Common myeloid progenitor, CD34-positive (primary cell): ENCODE data around the gene CYBA.

Experiments
- CTCF ChIA-PET: fragments of 350-600 bp; sonication (Branson Sonifier 250); formaldehyde crosslinking; loops from one replicate; lab custom pipeline; 2021; ENCODE audit warnings: antibody characterized with exemption; lab: Charles Lee
- POLR2A ChIA-PET: fragments of 350-600 bp; sonication (Branson Sonifier 250); formaldehyde crosslinking; loops from one replicate; lab custom pipeline; 2021; ENCODE audit warnings: antibody characterized with exemption; lab: Charles Lee
- DNase-seq, 3 donors: peaks; one replicate each; pipeline versions ENCODE4 v3.0.0 to v3.0.0-alpha.2; 2013
- H3K27ac ChIP-seq, 2 experiments: 1 replicate in 1 of 2; 2 replicates in 1 of 2; pipeline ENCODE4 v1.7.0; 2013; ENCODE audit warnings: inconsistent platforms in 2 of 2, low read length in 2 of 2, mild to moderate bottlenecking in 2 of 2, low read depth in 1 of 2, moderate library complexity in 1 of 2; ENCODE audit not compliant: severe bottlenecking in 2 of 2, insufficient read depth in 1 of 2, poor library complexity in 1 of 2
- H3K27me3 ChIP-seq, 5 experiments: replicated peaks in 2 of 5; 1 replicate in 3 of 5; 2 replicates in 2 of 5; pipeline versions ENCODE4 v1.6.1 to v1.7.0; 2013; ENCODE audit warnings: low read length in 4 of 5, mild to moderate bottlenecking in 2 of 5, moderate library complexity in 2 of 5, inconsistent platforms in 1 of 5; ENCODE audit not compliant: insufficient read depth in 5 of 5, control insufficient read depth in 4 of 5
- H3K36me3 ChIP-seq, 4 experiments: 1 replicate in 2 of 4; 2 replicates in 2 of 4; pipeline versions ENCODE4 v1.6.1 to v1.7.0; 2013; ENCODE audit warnings: low read length in 3 of 4, control low read depth in 1 of 4, mild to moderate bottlenecking in 1 of 4; ENCODE audit not compliant: control insufficient read depth in 4 of 4, insufficient read depth in 4 of 4
- H3K4me1 ChIP-seq, 4 experiments: 1 replicate in 3 of 4; 2 replicates in 1 of 4; pipeline versions ENCODE4 v1.6.1 to v1.7.1; 2013; ENCODE audit warnings: low read length in 3 of 4, mild to moderate bottlenecking in 3 of 4, control low read depth in 1 of 4, inconsistent platforms in 1 of 4, moderate library complexity in 1 of 4; ENCODE audit not compliant: control insufficient read depth in 4 of 4, insufficient read depth in 4 of 4; ENCODE audit errors: control extremely low read depth in 1 of 4
- H3K4me3 ChIP-seq, 7 experiments: 1 replicate in 4 of 7; 2 replicates in 3 of 7; pipeline versions ENCODE4 v1.5.1 to v1.7.0; 2013; ENCODE audit warnings: mild to moderate bottlenecking in 7 of 7, low read length in 6 of 7, moderate library complexity in 6 of 7, inconsistent platforms in 2 of 7, low read depth in 2 of 7, control low read depth in 1 of 7; ENCODE audit not compliant: insufficient read depth in 4 of 7, control insufficient read depth in 1 of 7; ENCODE audit errors: extremely low read depth in 1 of 7
- H3K9me3 ChIP-seq, 5 experiments: 1 replicate in 4 of 5; 2 replicates in 1 of 5; pipeline versions ENCODE4 v1.6.1 to v1.7.1; 2013; ENCODE audit warnings: low read length in 4 of 5, mild to moderate bottlenecking in 2 of 5, inconsistent platforms in 1 of 5, low read depth in 1 of 5, moderate library complexity in 1 of 5; ENCODE audit not compliant: control insufficient read depth in 4 of 5, insufficient read depth in 2 of 5; ENCODE audit errors: control extremely low read depth in 1 of 5
- WGBS: methylation state at CpG from one replicate; pipeline ENCODE4 v1.1.5; 2013; ENCODE audit not compliant: insufficient coverage; 5-methylcytosine and 5-hydroxymethylcytosine counted together

The CYBA gene

DNA sequence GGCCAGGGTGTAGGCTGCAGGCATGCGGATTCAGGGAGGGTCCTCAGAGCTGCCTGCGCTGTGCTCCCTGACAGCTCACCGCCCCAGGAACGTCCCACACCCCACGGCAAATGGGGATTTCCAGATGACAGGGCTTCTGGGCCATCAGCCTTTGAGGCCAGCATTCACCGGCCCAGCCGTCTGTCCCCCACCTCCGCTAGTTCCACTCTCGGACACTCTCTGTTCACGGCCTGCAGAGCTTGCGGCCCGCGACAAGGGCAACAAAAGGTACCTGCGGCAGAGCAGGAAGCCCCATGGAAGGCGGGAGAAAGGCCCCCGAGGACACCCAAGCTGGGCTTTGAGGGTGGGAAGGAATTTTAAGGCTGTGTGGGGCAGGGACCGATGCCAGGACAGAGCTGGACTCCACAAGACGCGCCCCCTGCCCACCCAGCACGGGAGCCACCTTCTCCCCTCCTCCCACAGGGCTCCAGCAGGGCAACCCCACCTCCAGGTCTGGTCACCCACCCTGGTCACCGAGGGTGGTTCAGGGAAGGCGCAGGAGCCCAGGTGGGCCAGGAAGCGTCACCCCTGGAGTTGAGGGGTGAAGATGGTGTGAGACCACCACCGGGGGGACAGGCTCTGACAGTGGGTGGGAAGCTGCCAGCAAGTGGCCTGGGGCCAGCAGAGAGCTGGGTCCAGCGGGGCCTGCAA lies 5.6 kb upstream of the CYBA start:
- 87% methylated on average over 18 of the region's 25 CpGs for WGBS
- DNase-seq, result no peak
- ChIA-PET CTCF (no interaction called here), POLR2A (no interaction called here)
- H3K4me1 ChIP-seq, result peaks cover 0 to 22% (median 4%) of the 10 kb centered on the region in 4 experiments
- H3K27me3 ChIP-seq, result no peaks in the 10 kb centered on the region
- H3K36me3 ChIP-seq, result peaks cover 0 to 81% (median 24%) of the 10 kb centered on the region in 4 experiments
- no peak overlapping the region for H3K4me3 ChIP-seq
- H3K9me3 ChIP-seq, result no peaks in the 10 kb centered on the region
- no peak overlapping the region for H3K27ac ChIP-seq

GRCh38 chr16:88655733-88656281 lies 5.0 kb upstream of the CYBA start:
- Histone ChIP-seq H3K4me3 (no peak overlapping the region), H3K36me3 (peaks cover 0 to 81% (median 24%) of the 10 kb centered on the region in 4 experiments), H3K27ac (no peak overlapping the region), H3K27me3 (no peaks in the 10 kb centered on the region), H3K4me1 (peaks cover 0 to 20% (median 9%) of the 10 kb centered on the region in 4 experiments), H3K9me3 (no peaks in the 10 kb centered on the region)
- WGBS, result 95% methylated on average over 21 of the region's 29 CpGs
- no peak for DNase-seq
- ChIA-PET POLR2A (no interaction called here), CTCF (no interaction called here)

- ChIA-PET CTCF (interaction anchor here (0.7 kb wide), 1 partner anchor 22 kb away, joined by 3 read pairs; no protein-coding TSS in a partner anchor), POLR2A (no interaction called here)
- H3K9me3 ChIP-seq, result no peaks in the 10 kb centered on the region
- WGBS, result 98% methylated on average over 50 of the region's 50 CpGs
- no peaks in the 10 kb centered on the region for H3K27me3 ChIP-seq
- DNase-seq, result no peak
- H3K36me3 ChIP-seq, result peaks cover 0 to 81% (median 24%) of the 10 kb centered on the region in 4 experiments
- peaks cover 0 to 22% (median 11%) of the 10 kb centered on the region in 4 experiments for H3K4me1 ChIP-seq
- H3K27ac ChIP-seq, result no peak overlapping the region
- H3K4me3 ChIP-seq, result no peak overlapping the region
Observed at GRCh38 chr16:88655053-88655732, 4.3 kb upstream of the CYBA start.

DNA sequence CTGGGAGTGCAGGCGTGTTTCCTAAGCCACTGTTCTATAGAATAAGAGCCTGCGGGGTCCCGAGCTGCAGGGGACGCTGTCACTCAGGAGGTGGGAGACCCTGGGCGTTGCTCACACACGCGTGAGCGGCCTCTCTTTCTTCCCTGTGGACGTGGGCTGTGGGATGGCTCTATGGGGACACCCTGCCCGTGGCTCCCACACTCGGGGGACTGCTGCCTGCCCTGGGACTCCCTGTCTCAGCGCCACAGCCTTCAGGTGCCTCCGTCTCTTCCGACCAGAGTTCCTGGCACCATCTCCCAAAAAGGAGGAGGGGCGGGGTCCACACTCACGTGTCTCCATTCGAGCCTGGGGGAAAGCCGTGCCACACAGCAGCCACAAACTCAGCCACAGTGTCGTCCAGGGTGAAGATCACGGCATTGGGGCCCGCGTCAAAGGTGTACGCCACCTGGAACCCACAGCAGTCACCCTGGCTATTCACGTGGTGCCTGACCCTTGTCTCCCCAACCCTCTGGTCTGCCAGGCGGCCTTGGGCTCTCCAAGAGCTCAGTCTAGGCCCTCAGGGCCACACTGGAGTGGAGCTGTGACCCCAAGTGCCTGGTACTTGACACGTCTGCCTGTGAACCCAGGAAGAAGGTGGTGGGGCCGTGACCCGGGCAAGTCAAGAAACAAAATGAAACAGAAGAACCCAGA lies 3.7 kb upstream of the CYBA start:
- no peak overlapping the region for H3K27ac ChIP-seq
- 92% methylated on average over 27 of the region's 28 CpGs for WGBS
- ChIA-PET POLR2A (no interaction called here), CTCF (interaction anchor here (0.7 kb wide), 1 partner anchor 22 kb away, joined by 3 read pairs; no protein-coding TSS in a partner anchor)
- no peak for DNase-seq
- H3K9me3 ChIP-seq, result no peaks in the 10 kb centered on the region
- no peaks in the 10 kb centered on the region for H3K27me3 ChIP-seq
- H3K4me3 ChIP-seq, result no peak overlapping the region
- peaks cover 0 to 27% (median 18%) of the 10 kb centered on the region in 4 experiments for H3K4me1 ChIP-seq
- H3K36me3 ChIP-seq, result peaks cover 0 to 80% (median 24%) of the 10 kb centered on the region in 4 experiments

GRCh38 chr16:88653596-88654362 lies 2.9 kb upstream of the CYBA start:
- Histone ChIP-seq H3K36me3 (peaks cover 0 to 81% (median 27%) of the 10 kb centered on the region in 4 experiments), H3K4me1 (peaks cover 0 to 34% (median 23%) of the 10 kb centered on the region in 4 experiments), H3K4me3 (no peak overlapping the region)

GRCh38 chr16:88653101-88653500 lies 2.2 kb upstream of the CYBA start:
- ChIA-PET CTCF (interaction anchor here (1.1 kb wide), 1 partner anchor 19 kb away, joined by 3 read pairs; no protein-coding TSS in a partner anchor), POLR2A (no interaction called here)
- 98% methylated on average over 12 of the region's 13 CpGs for WGBS
- Histone ChIP-seq H3K36me3 (peaks cover 0 to 77% (median 24%) of the 10 kb centered on the region in 4 experiments), H3K4me3 (no peak overlapping the region), H3K9me3 (no peaks in the 10 kb centered on the region), H3K4me1 (peaks cover 0 to 36% (median 24%) of the 10 kb centered on the region in 4 experiments), H3K27me3 (no peaks in the 10 kb centered on the region), H3K27ac (no peak overlapping the region)
- DNase-seq, result no peak

More at GRCh38 chr16:88653596-88654362, 2.9 kb upstream of the CYBA start:
- 94% methylated on average over 29 of the region's 32 CpGs for WGBS
- Histone ChIP-seq H3K27me3 (no peaks in the 10 kb centered on the region), H3K9me3 (no peaks in the 10 kb centered on the region), H3K27ac (no peak overlapping the region)
- ChIA-PET POLR2A (interaction anchor here (0.7 kb wide), 1 partner anchor 38 kb away, joined by 3 read pairs; no protein-coding TSS in a partner anchor), CTCF (no interaction called here)
- DNase-seq, result no peak
